ENCODE data around the gene C1QTNF1. TPM values are rescaled to one million over a fixed set of nuclear protein-coding genes. Genes with fewer than 3 reads are reported as not detected.

The C1QTNF1 gene
- total RNA-seq, 3 donors from 2014 or later, result 16.9 to 33.3 (median 22.1) TPM

DNA sequence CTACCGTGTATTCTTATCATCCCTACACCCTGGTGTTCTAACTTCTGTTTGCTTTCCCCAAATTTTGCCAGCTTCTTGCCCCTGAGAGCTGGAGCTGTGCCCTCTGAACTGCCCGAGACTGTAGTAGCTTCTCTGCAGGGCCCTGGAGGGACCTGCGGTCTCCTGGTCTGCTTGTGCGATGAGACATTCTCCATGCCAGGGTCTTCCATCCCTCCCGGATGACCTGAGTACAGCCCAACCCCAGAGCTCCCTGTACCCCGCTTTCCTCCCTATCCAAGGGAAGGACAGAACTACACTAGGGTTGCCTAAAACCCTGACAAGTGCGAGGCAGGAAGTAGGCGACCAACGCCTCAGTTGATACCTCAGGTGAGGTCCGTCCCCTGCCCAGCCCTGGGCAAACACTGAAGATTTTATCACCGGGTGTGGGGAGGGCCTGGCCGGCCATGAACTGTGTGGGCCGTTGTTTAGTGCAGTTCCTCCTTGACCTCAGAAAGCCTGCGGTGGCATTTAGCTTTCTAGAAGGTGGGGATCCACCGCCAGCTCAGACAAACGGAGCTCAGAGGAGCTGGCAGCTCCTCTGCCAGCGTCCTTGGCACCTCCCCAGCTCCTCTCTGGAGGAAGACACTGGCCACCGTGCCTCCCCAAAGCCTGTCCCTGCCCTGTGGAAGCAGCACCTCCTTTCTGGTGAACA lies 28.1 kb upstream of the C1QTNF1 start:
- TF ChIP-seq, protein P1, sequence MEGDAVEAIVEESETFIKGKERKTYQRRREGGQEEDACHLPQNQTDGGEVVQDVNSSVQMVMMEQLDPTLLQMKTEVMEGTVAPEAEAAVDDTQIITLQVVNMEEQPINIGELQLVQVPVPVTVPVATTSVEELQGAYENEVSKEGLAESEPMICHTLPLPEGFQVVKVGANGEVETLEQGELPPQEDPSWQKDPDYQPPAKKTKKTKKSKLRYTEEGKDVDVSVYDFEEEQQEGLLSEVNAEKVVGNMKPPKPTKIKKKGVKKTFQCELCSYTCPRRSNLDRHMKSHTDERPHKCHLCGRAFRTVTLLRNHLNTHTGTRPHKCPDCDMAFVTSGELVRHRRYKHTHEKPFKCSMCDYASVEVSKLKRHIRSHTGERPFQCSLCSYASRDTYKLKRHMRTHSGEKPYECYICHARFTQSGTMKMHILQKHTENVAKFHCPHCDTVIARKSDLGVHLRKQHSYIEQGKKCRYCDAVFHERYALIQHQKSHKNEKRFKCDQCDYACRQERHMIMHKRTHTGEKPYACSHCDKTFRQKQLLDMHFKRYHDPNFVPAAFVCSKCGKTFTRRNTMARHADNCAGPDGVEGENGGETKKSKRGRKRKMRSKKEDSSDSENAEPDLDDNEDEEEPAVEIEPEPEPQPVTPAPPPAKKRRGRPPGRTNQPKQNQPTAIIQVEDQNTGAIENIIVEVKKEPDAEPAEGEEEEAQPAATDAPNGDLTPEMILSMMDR (IDR thresholded peaks at IDR 0.05), result no peak
- peaks cover 7% of the 10 kb centered on the region for H3K36me3 ChIP-seq (ENCODE audit: low read depth)
- peaks cover 61% of the 10 kb centered on the region for H3K4me1 ChIP-seq (ENCODE audit: low read depth)
- ATAC-seq (peak; percentile 80), DNase-seq (peak; percentile 87 to 91 (median 90))
- intact Hi-C loops (cut with DNase I, micrococcal nuclease), result no loop called here
- no peak overlapping the region for H3K4me3 ChIP-seq
- no peaks in the 10 kb centered on the region for H3K9me3 ChIP-seq

DNA sequence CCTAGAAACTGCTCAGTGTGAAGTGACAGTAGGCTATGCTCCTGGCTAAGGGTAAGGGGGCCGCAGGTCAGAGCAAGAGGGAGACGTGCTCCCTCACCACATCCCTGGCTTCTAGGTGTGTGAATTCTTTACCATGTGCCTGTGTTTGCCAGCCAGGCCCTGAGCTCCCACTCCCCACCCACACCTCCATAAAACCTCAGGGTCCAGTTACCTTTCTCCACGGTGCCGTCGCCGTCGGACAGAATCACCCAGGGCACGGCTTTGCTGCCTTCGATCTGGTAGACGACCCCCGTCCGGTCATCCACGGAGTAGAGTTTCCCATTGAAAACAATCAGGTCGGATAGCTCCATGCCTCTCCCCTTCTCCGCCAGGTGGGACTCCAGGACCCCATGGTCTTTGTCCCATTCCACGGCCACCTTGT lies 27.2 kb upstream of the C1QTNF1 start:
- H3K9me3 ChIP-seq, result no peaks in the 10 kb centered on the region
- DNase-seq (peak in 2 of 3 donors; percentile 30 to 55), ATAC-seq (no peak)
- peaks cover 70% of the 10 kb centered on the region for H3K4me1 ChIP-seq (ENCODE audit: low read depth)
- no peak overlapping the region for H3K4me3 ChIP-seq
- intact Hi-C loops (cut with DNase I, micrococcal nuclease), result no loop called here
- TF ChIP-seq, protein P1 (IDR thresholded peaks at IDR 0.05), result no peak
- H3K36me3 ChIP-seq (ENCODE audit: low read depth), result peaks cover 7% of the 10 kb centered on the region

DNA sequence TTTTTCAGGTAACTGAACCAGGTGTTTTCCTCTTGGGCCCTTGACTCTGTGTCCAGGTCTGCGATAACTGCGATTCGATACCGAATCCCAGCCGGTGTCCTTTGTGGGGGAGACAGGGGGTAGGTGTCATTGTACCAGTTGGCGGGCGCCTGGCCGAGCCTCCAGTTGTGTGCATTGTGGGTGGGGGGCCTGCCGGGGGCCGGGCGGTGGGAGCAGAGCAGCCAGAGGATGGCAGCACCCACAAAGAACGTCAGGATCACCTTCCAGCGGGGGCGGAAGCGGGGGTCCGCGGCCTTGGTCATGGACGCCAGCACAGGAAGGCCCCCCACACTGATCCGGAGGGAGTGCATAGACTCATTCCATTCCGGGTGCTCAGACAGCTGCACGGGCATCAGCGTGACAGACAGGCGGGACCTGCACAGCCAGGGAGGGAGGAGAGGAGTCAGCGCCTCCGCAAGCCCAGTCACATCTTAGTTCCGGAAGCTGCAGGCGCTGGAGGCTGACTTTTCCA lies 26.7 kb upstream of the C1QTNF1 start:
- Histone ChIP-seq H3K4me1 (ENCODE audit: low read depth) (peaks cover 73% of the 10 kb centered on the region), H3K36me3 (ENCODE audit: low read depth) (peaks cover 7% of the 10 kb centered on the region), H3K4me3 (no peak overlapping the region), H3K9me3 (no peaks in the 10 kb centered on the region)
- ATAC-seq (no peak), DNase-seq (peak; percentile 29 to 55 (median 50))
- TF ChIP-seq, protein P1 (IDR thresholded peaks at IDR 0.05), result no peak
- intact Hi-C loops (cut with DNase I, micrococcal nuclease), result no loop called here

DNA sequence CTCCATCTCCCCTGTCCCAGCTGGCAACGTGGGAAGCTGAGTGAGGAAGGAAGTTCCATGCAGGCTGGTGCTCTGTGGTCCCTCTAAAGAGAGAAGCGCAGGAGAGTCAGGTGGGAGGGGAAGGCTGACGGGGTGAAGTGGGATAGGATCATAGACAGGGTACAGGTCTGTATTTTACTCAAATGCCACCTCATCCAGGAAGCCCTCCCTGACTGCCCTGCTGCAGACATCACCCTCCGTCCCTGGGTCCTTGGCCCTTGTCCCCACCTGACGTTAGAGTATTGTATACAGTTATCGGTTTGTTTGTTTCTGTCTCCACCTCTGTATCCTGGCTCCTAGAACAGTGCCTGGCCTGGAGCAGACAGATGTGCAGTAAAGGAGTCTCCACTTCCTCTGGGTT lies 26.1 kb upstream of the C1QTNF1 start:
- intact Hi-C loops (cut with DNase I, micrococcal nuclease), result no loop called here
- Histone ChIP-seq H3K4me3 (no peak overlapping the region), H3K9me3 (no peaks in the 10 kb centered on the region), H3K36me3 (ENCODE audit: low read depth) (peaks cover under 1% of the 10 kb centered on the region), H3K4me1 (ENCODE audit: low read depth) (peaks cover 79% of the 10 kb centered on the region)
- DNase-seq, result peak; percentile 50 to 59 (median 53)
- TF ChIP-seq, protein P1 (IDR thresholded peaks at IDR 0.05), result no peak
- ATAC-seq, result peak; percentile 14

DNA sequence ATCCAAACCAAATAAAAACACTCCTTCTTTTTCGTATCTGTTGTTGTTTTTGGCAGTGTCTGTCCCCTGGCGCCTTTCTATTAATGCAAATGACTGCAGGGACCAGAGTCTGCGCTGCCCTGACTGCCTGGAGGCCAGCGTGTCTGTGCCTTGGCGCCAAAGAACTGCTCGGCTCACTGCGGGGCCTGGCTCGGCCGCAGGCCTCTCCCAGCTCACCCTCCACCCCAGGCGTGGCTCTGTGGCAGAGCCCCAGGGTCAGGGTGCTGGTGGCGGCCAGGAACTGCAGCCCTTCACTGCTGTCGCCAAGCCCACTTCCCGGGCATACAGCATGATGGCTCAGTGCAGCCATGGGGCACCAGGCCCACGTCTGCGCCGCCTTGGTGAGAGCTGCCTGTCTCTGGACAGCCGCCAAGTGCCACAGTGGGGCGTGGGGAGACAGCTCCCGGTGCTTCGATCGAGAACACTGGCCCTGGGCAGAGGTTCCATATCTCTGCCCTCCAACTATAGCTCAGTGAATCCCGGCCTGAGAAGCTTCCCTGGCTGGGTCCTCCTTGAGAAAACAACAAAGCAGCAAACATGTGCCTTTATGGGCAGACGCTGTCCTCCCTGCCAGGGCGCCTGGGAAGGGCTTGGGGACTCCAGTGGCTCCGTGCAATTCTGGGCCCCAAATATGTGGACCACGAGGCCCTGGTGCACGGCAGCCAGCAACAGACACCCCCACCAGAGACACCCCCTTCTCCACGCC lies 25.5 kb upstream of the C1QTNF1 start:
- TF ChIP-seq, protein P1 (IDR thresholded peaks at IDR 0.05), result no peak
- no peak overlapping the region for H3K4me3 ChIP-seq
- H3K9me3 ChIP-seq, result no peaks in the 10 kb centered on the region
- intact Hi-C loops (cut with DNase I, micrococcal nuclease), result no loop called here
- DNase-seq (peak; percentile 83 to 90 (median 89)), ATAC-seq (peak; percentile 56)
- peaks cover 80% of the 10 kb centered on the region for H3K4me1 ChIP-seq (ENCODE audit: low read depth)
- H3K36me3 ChIP-seq (ENCODE audit: low read depth), result no peaks in the 10 kb centered on the region

Measured in mucosa of descending colon (tissue), 3 donors.